H1 (cell line): Measurements from ENCODE around the gene COL11A2. TPM values are rescaled to one million over a fixed set of nuclear protein-coding genes. Genes with fewer than 3 reads are reported as not detected.

Experiments used
- CBX5 ChIP-seq: fragments of 300-800, 300-1000 bp; sonication (generic); IDR thresholded peaks from 2 replicates; pipeline ENCODE4 v1.7.1; 2016; ENCODE audit warnings: antibody characterized with exemption, low read length, low read depth
- CHD1 ChIP-seq: IDR thresholded peaks from 2 replicates; pipeline ENCODE4 v1.6.1; 2012; ENCODE audit warnings: low read depth, low read length, improper control_type of control experiment
- CTBP2 ChIP-seq: IDR thresholded peaks from 2 replicates; pipeline ENCODE4 v1.7.0; 2011; ENCODE audit warnings: borderline replicate concordance, mild to moderate bottlenecking, moderate library complexity, mixed read lengths, low read length; ENCODE audit not compliant: insufficient read depth, insufficient read length
- HDAC6 ChIP-seq: IDR thresholded peaks from one replicate; pipeline ENCODE4 v1.7.1; 2012; ENCODE audit warnings: low read depth, mild to moderate bottlenecking, inconsistent platforms, low read length, moderate library complexity
- POLR2A ChIP-seq, 2 experiments: IDR thresholded peaks; 1 replicate in 1 of 2; 2 replicates in 1 of 2; pipeline ENCODE4 v1.6.1; 2011; ENCODE audit warnings: low read depth in 2 of 2, low read length in 2 of 2, mild to moderate bottlenecking in 2 of 2; ENCODE audit errors: control extremely low read depth in 1 of 2
- SIN3A ChIP-seq, 2 experiments: IDR thresholded peaks in 1 of 2; conservative IDR thresholded peaks in 1 of 2; 2 replicates each; pipeline ENCODE4 v1.6.1; 2011 to 2012; ENCODE audit warnings: low read length in 2 of 2, improper control_type of control experiment in 1 of 2, low read depth in 1 of 2, mild to moderate bottlenecking in 1 of 2
- TAF7 ChIP-seq: optimal IDR thresholded peaks from 2 replicates; pipeline ENCODE3; 2011; ENCODE audit warnings: low read depth, mild to moderate bottlenecking, inconsistent platforms, low read length, moderate library complexity, borderline replicate concordance
- polyA plus RNA-seq, 7 experiments: library from polyadenylated mRNA; depleted of rRNA in 3 of 7; stranded (reverse) in 5 of 7; unstranded in 2 of 7; fragments of >200 nt in 5 of 7; fragments of 200-250 nt in 2 of 7; gene quantifications; 1 replicate in 5 of 7; 2 replicates in 1 of 7; 4 replicates in 1 of 7; pipeline versions ENCODE4 v1.2.1 to v1.2.3, GENCODE V29; 2011 to 2013; ENCODE audit warnings: missing spikeins in 2 of 7, mixed read lengths in 2 of 7
- total RNA-seq: library from RNA; stranded (reverse); fragmentation: NEBNext Ultra II Directional; extraction: Animal tissue kit (Norgen Biotek cat#: 25700); gene quantifications from 2 replicates; pipeline ENCODE4 v1.2.1, GENCODE V29; 2021
- TF ChIP-seq, protein P1 (sequence below): IDR thresholded peaks from 2 replicates; pipeline ENCODE4 v1.6.1; 2011; ENCODE audit warnings: low read depth, mild to moderate bottlenecking, low read length; ENCODE audit not compliant: insufficient read depth
- TF ChIP-seq, protein P2 (sequence below): fragments of 300-600 bp; sonication (generic); IDR thresholded peaks from 2 replicates; pipeline ENCODE4 v1.7.1; 2012; ENCODE audit warnings: low read length, moderate library complexity, mild to moderate bottlenecking, inconsistent platforms; ENCODE audit not compliant: insufficient replicate concordance

Gene COL11A2
- total and polyA plus RNA-seq, 2 of the 8 experiments (the other 6 are each of a cell fraction or from before 2014, with no cell fraction given) = 2.8 to 3.8 TPM

DNA sequence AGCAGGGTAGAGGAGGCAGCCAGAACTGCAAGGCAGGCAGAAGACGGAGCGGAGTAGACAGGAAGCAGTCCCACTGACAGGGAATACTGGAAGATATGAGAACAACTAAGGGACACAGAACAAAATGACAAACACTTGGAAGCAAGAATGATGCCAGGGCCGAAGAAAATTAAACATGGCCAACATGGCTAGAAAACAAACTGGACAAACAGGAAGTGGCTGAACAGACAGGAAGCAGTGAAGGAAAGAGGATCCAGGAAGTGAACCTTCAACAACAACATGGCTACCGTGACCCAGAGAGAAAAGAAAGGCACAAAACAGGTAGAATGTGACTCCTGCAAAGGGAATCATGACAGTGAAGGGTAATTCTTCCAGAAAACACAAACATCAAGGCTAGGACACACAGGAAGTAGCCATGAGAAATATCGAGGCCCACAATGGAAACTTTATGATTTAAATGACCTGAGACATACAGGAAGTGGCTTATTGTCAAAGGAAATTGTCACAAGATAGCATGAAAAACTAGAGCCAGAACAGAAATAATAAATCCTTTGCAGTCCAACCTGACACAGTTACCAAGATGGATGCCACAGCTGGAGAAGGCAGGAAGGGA is 9.1 kb downstream of the COL11A2 start (continued):
- TF ChIP-seq CTBP2 (no peak), POLR2A (IDR thresholded peaks at IDR 0.05; ENCODE audit: control extremely low read depth in 1 of 2, low read depth in 2 of 2, low read length in 2 of 2) (no peak), TAF7 (no peak), CBX5 (no peak), HDAC6 (no peak), CHD1 (no peak), SIN3A (conservative IDR thresholded peaks at IDR 0.05 in 1 of 2, IDR thresholded peaks at IDR 0.05 in 1 of 2; ENCODE audit: low read depth in 1 of 2, low read length in 2 of 2) (no peak)
- TF ChIP-seq, protein P1, sequence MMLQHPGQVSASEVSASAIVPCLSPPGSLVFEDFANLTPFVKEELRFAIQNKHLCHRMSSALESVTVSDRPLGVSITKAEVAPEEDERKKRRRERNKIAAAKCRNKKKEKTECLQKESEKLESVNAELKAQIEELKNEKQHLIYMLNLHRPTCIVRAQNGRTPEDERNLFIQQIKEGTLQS = no peak
- TF ChIP-seq, protein P2, sequence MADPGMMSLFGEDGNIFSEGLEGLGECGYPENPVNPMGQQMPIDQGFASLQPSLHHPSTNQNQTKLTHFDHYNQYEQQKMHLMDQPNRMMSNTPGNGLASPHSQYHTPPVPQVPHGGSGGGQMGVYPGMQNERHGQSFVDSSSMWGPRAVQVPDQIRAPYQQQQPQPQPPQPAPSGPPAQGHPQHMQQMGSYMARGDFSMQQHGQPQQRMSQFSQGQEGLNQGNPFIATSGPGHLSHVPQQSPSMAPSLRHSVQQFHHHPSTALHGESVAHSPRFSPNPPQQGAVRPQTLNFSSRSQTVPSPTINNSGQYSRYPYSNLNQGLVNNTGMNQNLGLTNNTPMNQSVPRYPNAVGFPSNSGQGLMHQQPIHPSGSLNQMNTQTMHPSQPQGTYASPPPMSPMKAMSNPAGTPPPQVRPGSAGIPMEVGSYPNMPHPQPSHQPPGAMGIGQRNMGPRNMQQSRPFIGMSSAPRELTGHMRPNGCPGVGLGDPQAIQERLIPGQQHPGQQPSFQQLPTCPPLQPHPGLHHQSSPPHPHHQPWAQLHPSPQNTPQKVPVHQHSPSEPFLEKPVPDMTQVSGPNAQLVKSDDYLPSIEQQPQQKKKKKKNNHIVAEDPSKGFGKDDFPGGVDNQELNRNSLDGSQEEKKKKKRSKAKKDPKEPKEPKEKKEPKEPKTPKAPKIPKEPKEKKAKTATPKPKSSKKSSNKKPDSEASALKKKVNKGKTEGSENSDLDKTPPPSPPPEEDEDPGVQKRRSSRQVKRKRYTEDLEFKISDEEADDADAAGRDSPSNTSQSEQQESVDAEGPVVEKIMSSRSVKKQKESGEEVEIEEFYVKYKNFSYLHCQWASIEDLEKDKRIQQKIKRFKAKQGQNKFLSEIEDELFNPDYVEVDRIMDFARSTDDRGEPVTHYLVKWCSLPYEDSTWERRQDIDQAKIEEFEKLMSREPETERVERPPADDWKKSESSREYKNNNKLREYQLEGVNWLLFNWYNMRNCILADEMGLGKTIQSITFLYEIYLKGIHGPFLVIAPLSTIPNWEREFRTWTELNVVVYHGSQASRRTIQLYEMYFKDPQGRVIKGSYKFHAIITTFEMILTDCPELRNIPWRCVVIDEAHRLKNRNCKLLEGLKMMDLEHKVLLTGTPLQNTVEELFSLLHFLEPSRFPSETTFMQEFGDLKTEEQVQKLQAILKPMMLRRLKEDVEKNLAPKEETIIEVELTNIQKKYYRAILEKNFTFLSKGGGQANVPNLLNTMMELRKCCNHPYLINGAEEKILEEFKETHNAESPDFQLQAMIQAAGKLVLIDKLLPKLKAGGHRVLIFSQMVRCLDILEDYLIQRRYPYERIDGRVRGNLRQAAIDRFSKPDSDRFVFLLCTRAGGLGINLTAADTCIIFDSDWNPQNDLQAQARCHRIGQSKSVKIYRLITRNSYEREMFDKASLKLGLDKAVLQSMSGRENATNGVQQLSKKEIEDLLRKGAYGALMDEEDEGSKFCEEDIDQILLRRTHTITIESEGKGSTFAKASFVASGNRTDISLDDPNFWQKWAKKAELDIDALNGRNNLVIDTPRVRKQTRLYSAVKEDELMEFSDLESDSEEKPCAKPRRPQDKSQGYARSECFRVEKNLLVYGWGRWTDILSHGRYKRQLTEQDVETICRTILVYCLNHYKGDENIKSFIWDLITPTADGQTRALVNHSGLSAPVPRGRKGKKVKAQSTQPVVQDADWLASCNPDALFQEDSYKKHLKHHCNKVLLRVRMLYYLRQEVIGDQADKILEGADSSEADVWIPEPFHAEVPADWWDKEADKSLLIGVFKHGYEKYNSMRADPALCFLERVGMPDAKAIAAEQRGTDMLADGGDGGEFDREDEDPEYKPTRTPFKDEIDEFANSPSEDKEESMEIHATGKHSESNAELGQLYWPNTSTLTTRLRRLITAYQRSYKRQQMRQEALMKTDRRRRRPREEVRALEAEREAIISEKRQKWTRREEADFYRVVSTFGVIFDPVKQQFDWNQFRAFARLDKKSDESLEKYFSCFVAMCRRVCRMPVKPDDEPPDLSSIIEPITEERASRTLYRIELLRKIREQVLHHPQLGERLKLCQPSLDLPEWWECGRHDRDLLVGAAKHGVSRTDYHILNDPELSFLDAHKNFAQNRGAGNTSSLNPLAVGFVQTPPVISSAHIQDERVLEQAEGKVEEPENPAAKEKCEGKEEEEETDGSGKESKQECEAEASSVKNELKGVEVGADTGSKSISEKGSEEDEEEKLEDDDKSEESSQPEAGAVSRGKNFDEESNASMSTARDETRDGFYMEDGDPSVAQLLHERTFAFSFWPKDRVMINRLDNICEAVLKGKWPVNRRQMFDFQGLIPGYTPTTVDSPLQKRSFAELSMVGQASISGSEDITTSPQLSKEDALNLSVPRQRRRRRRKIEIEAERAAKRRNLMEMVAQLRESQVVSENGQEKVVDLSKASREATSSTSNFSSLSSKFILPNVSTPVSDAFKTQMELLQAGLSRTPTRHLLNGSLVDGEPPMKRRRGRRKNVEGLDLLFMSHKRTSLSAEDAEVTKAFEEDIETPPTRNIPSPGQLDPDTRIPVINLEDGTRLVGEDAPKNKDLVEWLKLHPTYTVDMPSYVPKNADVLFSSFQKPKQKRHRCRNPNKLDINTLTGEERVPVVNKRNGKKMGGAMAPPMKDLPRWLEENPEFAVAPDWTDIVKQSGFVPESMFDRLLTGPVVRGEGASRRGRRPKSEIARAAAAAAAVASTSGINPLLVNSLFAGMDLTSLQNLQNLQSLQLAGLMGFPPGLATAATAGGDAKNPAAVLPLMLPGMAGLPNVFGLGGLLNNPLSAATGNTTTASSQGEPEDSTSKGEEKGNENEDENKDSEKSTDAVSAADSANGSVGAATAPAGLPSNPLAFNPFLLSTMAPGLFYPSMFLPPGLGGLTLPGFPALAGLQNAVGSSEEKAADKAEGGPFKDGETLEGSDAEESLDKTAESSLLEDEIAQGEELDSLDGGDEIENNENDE = no peak
